Measurements from ENCODE around the gene RAB1B.

Gene RAB1B

DNA sequence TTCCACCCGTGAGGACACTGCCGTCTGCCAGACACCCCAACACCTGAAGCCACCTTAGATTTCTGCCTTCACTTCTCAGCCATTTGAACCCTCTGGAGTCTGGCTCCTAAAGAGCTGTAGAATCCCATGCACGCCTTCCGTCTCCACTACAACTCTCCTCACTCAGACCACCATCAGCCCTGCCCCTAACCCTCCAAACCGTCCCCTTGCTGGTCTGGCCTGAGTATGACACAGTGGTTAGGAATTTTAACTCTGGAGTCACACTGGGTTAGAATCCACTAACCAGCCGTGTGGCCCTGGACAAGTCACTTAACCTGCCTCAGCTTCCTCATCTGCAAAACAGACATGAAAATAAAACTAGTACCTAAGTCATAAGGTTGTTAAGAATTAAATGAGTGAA is 12.6 kb downstream of the RAB1B start:
- TF ChIP-seq, protein P1, sequence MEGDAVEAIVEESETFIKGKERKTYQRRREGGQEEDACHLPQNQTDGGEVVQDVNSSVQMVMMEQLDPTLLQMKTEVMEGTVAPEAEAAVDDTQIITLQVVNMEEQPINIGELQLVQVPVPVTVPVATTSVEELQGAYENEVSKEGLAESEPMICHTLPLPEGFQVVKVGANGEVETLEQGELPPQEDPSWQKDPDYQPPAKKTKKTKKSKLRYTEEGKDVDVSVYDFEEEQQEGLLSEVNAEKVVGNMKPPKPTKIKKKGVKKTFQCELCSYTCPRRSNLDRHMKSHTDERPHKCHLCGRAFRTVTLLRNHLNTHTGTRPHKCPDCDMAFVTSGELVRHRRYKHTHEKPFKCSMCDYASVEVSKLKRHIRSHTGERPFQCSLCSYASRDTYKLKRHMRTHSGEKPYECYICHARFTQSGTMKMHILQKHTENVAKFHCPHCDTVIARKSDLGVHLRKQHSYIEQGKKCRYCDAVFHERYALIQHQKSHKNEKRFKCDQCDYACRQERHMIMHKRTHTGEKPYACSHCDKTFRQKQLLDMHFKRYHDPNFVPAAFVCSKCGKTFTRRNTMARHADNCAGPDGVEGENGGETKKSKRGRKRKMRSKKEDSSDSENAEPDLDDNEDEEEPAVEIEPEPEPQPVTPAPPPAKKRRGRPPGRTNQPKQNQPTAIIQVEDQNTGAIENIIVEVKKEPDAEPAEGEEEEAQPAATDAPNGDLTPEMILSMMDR (conservative IDR thresholded peaks at IDR 0.05) = no peak
- no peak for TF ChIP-seq ZFX (IDR thresholded peaks at IDR 0.05)
- H3K27ac ChIP-seq = no peak overlapping the region

DNA sequence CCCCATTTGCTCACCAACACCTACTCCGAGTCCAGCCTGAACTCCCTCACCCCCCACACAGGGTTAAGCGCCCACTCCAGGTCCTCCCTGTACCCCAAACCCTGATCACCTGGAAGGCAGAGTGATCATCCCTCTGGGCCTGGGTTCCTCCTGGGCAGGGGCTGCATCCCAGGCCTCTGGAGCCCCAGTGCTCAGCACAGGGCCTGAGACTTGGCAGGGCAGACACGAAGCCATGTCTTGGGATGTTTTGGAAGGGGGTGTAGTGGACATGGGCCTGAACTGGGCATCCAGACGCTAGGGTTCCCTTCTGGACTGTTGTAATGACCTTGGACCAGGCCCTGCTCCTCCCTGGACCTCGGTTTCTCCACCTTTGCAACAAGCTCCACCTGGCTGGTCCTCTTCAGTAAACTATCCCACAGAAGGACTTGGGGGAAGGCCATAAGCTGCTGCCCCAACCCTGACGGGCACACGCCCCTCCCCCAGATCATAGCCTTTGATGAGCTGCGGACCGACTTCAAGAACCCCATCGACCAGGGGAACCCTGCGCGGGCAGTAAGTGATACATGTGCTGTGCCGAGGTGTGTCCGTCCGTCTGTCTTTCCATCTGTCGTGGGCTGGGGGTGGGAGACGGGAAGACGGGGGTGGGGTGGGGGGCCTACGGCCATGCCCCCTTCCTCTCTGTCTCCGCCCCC is 13.5 kb downstream of the RAB1B start:
- no peak overlapping the region for H3K27ac ChIP-seq
- no peak for TF ChIP-seq ZFX (IDR thresholded peaks at IDR 0.05)
- TF ChIP-seq, protein P1 (conservative IDR thresholded peaks at IDR 0.05) = no peak

DNA sequence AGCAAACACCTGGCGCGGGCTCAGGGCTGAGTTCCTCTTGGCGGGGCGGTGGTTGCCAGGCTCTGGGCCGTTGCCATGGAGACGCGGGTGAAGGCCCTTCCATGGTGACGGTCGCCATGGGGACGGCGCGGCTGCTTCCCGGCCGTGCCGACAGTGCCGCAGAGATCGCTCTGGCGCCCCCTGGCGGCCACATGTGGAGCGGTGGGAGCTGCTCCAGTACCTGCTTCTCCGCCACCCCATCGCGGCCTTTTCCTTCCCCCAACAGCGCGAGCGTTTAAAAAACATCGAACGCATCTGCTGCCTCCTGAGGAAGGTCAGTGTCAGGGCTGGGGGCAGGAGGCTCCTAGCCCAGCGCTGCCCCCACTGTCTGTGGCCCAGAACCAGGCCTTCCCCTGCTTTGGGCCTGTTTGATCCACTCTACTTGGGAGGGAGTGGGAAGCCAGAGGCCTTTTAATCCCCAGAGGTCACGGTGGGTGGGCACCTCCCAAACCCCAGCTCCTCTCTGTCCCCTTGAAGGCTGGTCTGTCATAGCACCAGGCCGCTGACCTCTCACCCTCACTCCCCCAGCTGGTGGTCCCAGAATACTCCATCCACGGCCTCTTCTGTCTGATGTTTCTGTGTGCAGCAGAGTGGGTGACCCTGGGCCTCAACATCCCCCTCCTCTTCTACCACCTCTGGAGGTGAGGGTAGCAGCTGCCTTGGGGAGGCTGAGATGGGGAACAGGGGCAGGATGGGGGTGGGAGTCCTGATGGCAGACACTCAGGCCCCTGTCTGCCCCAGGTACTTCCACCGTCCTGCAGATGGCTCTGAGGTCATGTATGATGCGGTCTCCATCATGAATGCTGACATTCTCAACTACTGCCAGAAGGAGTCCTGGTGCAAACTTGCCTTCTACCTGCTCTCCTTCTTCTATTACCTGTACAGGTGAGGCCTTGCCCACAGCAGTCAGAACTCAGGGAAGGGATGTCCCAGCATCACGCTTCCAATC is 14.3 kb downstream of the RAB1B start:
- TF ChIP-seq, protein P1 (conservative IDR thresholded peaks at IDR 0.05) = peak; percentile 98
- no peak for TF ChIP-seq ZFX (IDR thresholded peaks at IDR 0.05)
- H3K27ac ChIP-seq = no peak overlapping the region

DNA sequence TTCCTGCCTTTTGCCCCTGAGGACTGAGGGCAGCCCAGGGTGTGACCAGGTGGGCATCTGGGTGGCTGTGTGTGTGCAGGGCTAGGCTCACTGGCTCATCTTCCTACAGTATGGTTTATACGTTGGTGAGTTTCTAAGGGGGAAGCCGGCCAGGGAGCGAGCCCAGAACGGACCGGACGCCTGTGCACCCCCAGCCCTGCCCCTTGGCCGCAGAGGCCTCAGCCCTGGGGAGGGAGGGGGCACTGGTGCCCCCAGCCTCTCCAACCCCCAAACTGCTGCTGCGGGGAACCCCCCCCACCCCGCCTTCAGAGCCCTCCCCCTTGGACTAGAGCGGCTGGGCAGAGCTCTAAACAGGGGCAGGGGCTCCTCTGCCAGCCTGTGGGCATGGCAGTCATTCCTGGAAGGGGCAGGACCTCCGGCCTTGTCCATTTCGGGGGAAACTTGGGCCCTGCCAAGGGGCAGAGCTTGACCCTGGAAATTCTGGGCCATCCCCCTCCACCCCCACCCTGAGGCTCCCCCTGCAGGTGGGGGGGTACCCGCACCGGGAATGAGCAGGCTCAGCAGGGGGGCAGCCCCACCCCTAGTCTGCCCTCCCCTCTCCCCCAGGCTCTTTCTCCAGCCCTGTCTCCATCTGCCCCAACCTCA is 15.1 kb downstream of the RAB1B start:
- no peak overlapping the region for H3K27ac ChIP-seq

DNA sequence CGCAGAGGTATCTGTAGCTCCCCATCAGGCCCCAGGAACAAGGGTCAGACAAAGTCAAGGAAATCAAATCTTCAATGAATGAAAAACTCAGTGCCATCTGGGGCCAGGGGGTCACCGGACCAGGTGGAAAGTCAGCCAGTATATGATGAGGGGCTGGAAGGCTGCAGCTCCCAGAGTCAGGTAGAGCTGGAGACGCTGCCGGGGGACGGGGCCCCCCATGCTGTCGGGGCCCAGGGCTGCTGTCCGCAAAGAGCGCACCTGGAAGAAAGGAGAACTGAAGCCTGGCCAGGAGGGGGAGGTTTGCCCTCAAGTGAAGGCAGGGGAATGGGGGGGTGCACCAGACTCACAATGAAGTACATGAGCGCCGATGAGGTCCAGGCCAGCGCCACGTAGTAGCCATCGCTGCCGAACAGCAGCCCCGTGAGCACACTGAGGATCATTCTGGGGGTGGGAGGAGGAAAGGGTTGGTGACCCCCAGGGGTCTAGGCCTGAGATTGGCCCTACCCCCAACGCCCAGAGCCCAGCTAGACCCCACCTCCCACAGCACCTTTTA is 16.2 kb downstream of the RAB1B start:
- no peak overlapping the region for H3K27ac ChIP-seq
- no peak for TF ChIP-seq ZFX (IDR thresholded peaks at IDR 0.05)
- TF ChIP-seq, protein P1 (conservative IDR thresholded peaks at IDR 0.05) = no peak

More for the DNA sequence above, 15.1 kb downstream of the RAB1B start:
- TF ChIP-seq ZFX (IDR thresholded peaks at IDR 0.05) = no peak
- TF ChIP-seq, protein P1 (conservative IDR thresholded peaks at IDR 0.05) = no peak

DNA sequence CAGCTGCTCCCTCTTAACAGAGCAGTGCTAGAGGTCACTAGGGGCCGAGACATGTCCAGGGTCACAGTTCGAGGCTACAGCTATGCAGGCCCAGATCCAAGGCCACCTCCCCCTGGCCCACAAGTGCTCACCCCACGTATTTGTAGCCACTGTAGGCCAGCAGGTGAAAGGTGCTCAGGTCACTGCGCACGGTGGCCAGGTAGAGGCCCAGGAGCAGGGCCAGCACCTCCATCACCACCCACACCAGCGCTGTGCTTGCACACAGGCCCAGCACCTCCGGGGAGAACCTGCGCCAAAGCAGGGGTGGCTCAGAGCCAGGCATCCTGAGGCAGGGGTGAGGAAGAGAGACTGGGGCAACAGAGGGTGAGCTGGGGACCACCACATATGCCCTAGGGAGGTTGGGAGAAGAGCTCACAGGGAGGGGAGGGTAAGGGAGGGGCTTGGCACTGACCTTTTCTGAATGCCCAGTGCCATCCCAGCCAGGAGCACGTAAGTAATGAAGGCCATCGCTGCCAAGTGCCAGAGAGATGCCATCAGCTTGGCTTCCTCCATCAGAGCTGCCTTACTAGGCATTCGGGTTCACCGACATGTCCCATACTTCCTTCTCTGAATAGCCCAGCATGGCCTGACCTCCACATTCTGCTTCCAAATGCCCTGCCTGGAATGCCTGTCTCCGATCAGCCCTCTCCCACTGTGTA is 17.0 kb downstream of the RAB1B start:
- TF ChIP-seq, protein P1 (conservative IDR thresholded peaks at IDR 0.05) = no peak
- TF ChIP-seq ZFX (IDR thresholded peaks at IDR 0.05) = no peak
- no peak overlapping the region for H3K27ac ChIP-seq
